CD14-positive monocyte (primary cell): ENCODE data around the gene LNX2. TPM values are rescaled to one million over a fixed set of nuclear protein-coding genes. Genes with fewer than 3 reads are reported as not detected.

ENCODE experiments used
- DNase-seq, 3 donors: peaks; one replicate each; pipeline ENCODE4 v3.0.0-alpha.2; 2011 to 2022
- H2AFZ ChIP-seq: 2 replicates; pipeline ENCODE4 v1.6.0; 2012; ENCODE audit warnings: mild to moderate bottlenecking, low read depth, low read length, inconsistent platforms; ENCODE audit not compliant: insufficient read depth, poor library complexity, severe bottlenecking
- H3K27ac ChIP-seq, 2 donors: 1 replicate in 1 of 2; 2 replicates in 1 of 2; pipeline ENCODE4 v1.5.1; 2012 to 2013; ENCODE audit warnings: low read length in 2 of 2, control low read depth in 1 of 2, inconsistent platforms in 1 of 2, low read depth in 1 of 2, mild to moderate bottlenecking in 1 of 2
- H3K27me3 ChIP-seq, 2 donors: one replicate each; pipeline versions ENCODE4 v1.6.0 to v1.6.1; 2011 to 2013; ENCODE audit warnings: low read length in 2 of 2; ENCODE audit not compliant: control insufficient read depth in 2 of 2, insufficient read depth in 2 of 2
- H3K36me3 ChIP-seq, 2 donors: replicated peaks in 1 of 2; 1 replicate in 1 of 2; 2 replicates in 1 of 2; pipeline versions ENCODE4 v1.5.1 to v1.6.1; 2012 to 2013; ENCODE audit warnings: low read length in 2 of 2, control low read depth in 1 of 2, inconsistent platforms in 1 of 2, mild to moderate bottlenecking in 1 of 2; ENCODE audit not compliant: insufficient read depth in 2 of 2, control insufficient read depth in 1 of 2
- H3K4me1 ChIP-seq, 2 donors: 1 replicate in 1 of 2; 2 replicates in 1 of 2; pipeline versions ENCODE4 v1.5.1 to v1.6.1; 2012 to 2013; ENCODE audit warnings: low read length in 2 of 2, control low read depth in 1 of 2, inconsistent platforms in 1 of 2, mild to moderate bottlenecking in 1 of 2, moderate library complexity in 1 of 2; ENCODE audit not compliant: insufficient read depth in 2 of 2, control insufficient read depth in 1 of 2
- H3K4me2 ChIP-seq: replicated peaks from 2 replicates; pipeline ENCODE3; 2012; ENCODE audit warnings: low read length, moderate library complexity, mild to moderate bottlenecking; ENCODE audit not compliant: poor library complexity, severe bottlenecking; ENCODE audit errors: extremely low read depth
- H3K4me3 ChIP-seq, 3 experiments: fragments of 200-600 bp in 1 of 3; sonication (generic) in 1 of 3; replicated peaks in 1 of 3; 1 replicate in 2 of 3; 2 replicates in 1 of 3; pipeline ENCODE4 v1.5.1; 2011 to 2013; ENCODE audit warnings: low read length in 3 of 3, mild to moderate bottlenecking in 3 of 3, control low read depth in 2 of 3, low read depth in 2 of 3, inconsistent platforms in 1 of 3, moderate library complexity in 1 of 3
- H3K79me2 ChIP-seq: 2 replicates; pipeline ENCODE4 v1.6.0; 2012; ENCODE audit warnings: mild to moderate bottlenecking, control low read depth, inconsistent platforms, low read length, moderate library complexity; ENCODE audit not compliant: insufficient read depth
- H3K9ac ChIP-seq: 2 replicates; pipeline ENCODE4 v1.6.0; 2017; ENCODE audit warnings: low read length, mild to moderate bottlenecking; ENCODE audit not compliant: insufficient read depth, poor library complexity, severe bottlenecking
- H3K9me3 ChIP-seq, 2 donors: replicated peaks in 1 of 2; 1 replicate in 1 of 2; 2 replicates in 1 of 2; pipeline versions ENCODE4 v1.5.1 to v1.6.1; 2012 to 2013; ENCODE audit warnings: low read length in 2 of 2, control low read depth in 1 of 2; ENCODE audit not compliant: control insufficient read depth in 1 of 2, insufficient read depth in 1 of 2
- H4K20me1 ChIP-seq: 2 replicates; pipeline ENCODE4 v1.6.0; 2012; ENCODE audit warnings: mild to moderate bottlenecking, low read length, control low read depth, moderate library complexity; ENCODE audit not compliant: insufficient read depth
- H3K27ac Mint-ChIP-seq, 7 donors: one replicate each; pipeline ENCODE4 v1.8.0; 2020; ENCODE audit warnings: mild to moderate bottlenecking in 7 of 7, mixed read lengths in 7 of 7, moderate library complexity in 6 of 7, inconsistent platforms in 2 of 7
- H3K27me3 Mint-ChIP-seq, 3 donors: one replicate each; pipeline ENCODE4 v1.8.0; 2021 to 2022; ENCODE audit warnings: low read depth in 3 of 3, mild to moderate bottlenecking in 3 of 3, mixed read lengths in 3 of 3, moderate library complexity in 3 of 3, inconsistent platforms in 1 of 3
- H3K36me3 Mint-ChIP-seq, 2 donors: one replicate each; pipeline ENCODE4 v1.8.0; 2020; ENCODE audit warnings: mixed read lengths in 2 of 2, inconsistent platforms in 1 of 2, mild to moderate bottlenecking in 1 of 2
- H3K4me1 Mint-ChIP-seq: one replicate; pipeline ENCODE4 v1.8.0; 2020; ENCODE audit warnings: mild to moderate bottlenecking, mixed read lengths
- H3K4me3 Mint-ChIP-seq, 2 donors: one replicate each; pipeline ENCODE4 v1.8.0; 2020; ENCODE audit warnings: mild to moderate bottlenecking in 2 of 2, mixed read lengths in 2 of 2, moderate library complexity in 1 of 2
- H3K9me3 Mint-ChIP-seq, 7 donors: one replicate each; pipeline ENCODE4 v1.8.0; 2020 to 2022; ENCODE audit warnings: mixed read lengths in 7 of 7, mild to moderate bottlenecking in 6 of 7, moderate library complexity in 6 of 7, inconsistent platforms in 2 of 7
- CTCF ChIP-seq: fragments of 200-600 bp; IDR thresholded peaks from one replicate; pipeline ENCODE4 v1.8.0; 2022; ENCODE audit warnings: antibody characterized with exemption, mild to moderate bottlenecking
- WGBS: methylation state at CpG from one replicate; pipeline ENCODE4 v1.1.5; 2013; ENCODE audit warnings: missing lambda C conversion rate; ENCODE audit not compliant: insufficient coverage; 5-methylcytosine and 5-hydroxymethylcytosine counted together
- intact Hi-C, 2 donors: fragments of 100-400 bp; cut with micrococcal nuclease; formaldehyde crosslinking; loops; one replicate each; pipeline versions ENCODE4 v1.15.0 to v1.15.1; 2023
- polyA plus RNA-seq, 3 donors: library from polyadenylated mRNA; depleted of rRNA in 1 of 3; unstranded in 2 of 3; stranded (reverse) in 1 of 3; fragments of 300-500 nt in 2 of 3; fragments of >200 nt in 1 of 3; fragmentation: Illumina TruSeq in 2 of 3; gene quantifications; 1 replicate in 2 of 3; 2 replicates in 1 of 3; pipeline ENCODE4 v1.2.3, GENCODE V29; 2012 to 2021

LNX2 gene
- polyA plus RNA-seq, 3 donors, result 0.89 to 2.3 (median 1.5) TPM

- Histone ChIP-seq H2AFZ (no peak overlapping the region), H3K79me2 (peaks cover 15% of the 10 kb centered on the region), H3K9me3 (no peaks in the 10 kb centered on the region), H3K36me3 (no peaks in the 10 kb centered on the region), H4K20me1 (peaks cover 10% of the 10 kb centered on the region), H3K4me2 (no peak overlapping the region), H3K27ac (no peak overlapping the region), H3K27me3 (no peaks in the 10 kb centered on the region), H3K9ac (no peak overlapping the region), H3K4me3 (no peak overlapping the region), H3K4me1 (peaks cover 4 to 13% of the 10 kb centered on the region in 2 donors)
- no peaks in the 10 kb centered on the region for H3K36me3 Mint-ChIP-seq
- no peak for TF ChIP-seq CTCF
- H3K4me1 Mint-ChIP-seq, result peaks cover 12% of the 10 kb centered on the region
- H3K27me3 Mint-ChIP-seq, result no peaks in the 10 kb centered on the region
- no peak overlapping the region for H3K27ac Mint-ChIP-seq
- peaks cover 0 to 5% (median 0%) of the 10 kb centered on the region in 7 donors for H3K9me3 Mint-ChIP-seq
- no peak for DNase-seq
- no CpG with 5 or more reads among the region's 5 CpGs for WGBS
- intact Hi-C loops, result no loop called here
- H3K4me3 Mint-ChIP-seq, result no peak overlapping the region
Observed at GRCh38 chr13:27599845-27600553, 20.3 kb downstream of the LNX2 start.

DNA sequence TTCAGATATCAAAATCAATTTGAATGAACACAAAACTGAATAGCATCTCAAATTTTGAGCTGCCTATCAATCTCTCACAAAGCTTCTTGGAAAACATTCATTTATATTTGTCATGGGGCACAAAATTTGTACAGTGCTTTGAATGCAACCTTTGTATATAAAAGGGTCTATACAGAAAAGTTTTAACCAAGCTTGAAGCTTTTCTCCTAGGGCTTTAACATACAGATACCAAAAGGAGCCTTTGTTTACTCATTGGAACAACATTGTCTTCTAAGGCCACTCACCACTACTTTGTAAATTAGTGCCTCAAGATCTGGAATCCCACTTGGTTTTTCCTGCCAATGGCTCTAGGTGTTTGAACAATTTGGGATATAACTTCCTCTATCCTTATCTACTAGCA lies 21.2 kb downstream of the LNX2 start:
- Histone ChIP-seq H3K4me2 (no peak overlapping the region), H3K27me3 (no peaks in the 10 kb centered on the region), H3K9me3 (no peaks in the 10 kb centered on the region), H3K4me1 (peaks cover 6 to 16% of the 10 kb centered on the region in 2 donors), H3K36me3 (no peaks in the 10 kb centered on the region), H3K9ac (no peak overlapping the region), H3K4me3 (no peak overlapping the region), H2AFZ (no peak overlapping the region), H4K20me1 (peaks cover 11% of the 10 kb centered on the region), H3K27ac (no peak overlapping the region), H3K79me2 (peaks cover 12% of the 10 kb centered on the region)
- intact Hi-C loops, result no loop called here
- Mint-ChIP-seq H3K36me3 (no peaks in the 10 kb centered on the region), H3K4me3 (no peak overlapping the region), H3K9me3 (peaks cover 0 to 4% (median 0%) of the 10 kb centered on the region in 7 donors), H3K27me3 (no peaks in the 10 kb centered on the region), H3K27ac (no peak overlapping the region), H3K4me1 (peaks cover 12% of the 10 kb centered on the region)
- no peak for TF ChIP-seq CTCF
- DNase-seq, result no peak
